Nephron progenitor cell (in vitro differentiated cells): ENCODE measurements around the gene GFPT1.

Source experiments
- DNase-seq: peaks from one replicate; pipeline ENCODE4 v3.0.0; 2021
- H3K27ac Mint-ChIP-seq: 2 replicates; pipeline ENCODE4 v1.8.0; 2021; ENCODE audit warnings: mild to moderate bottlenecking, moderate library complexity, mixed read lengths
- H3K27me3 Mint-ChIP-seq: 2 replicates; pipeline ENCODE4 v1.8.0; 2021; ENCODE audit warnings: mild to moderate bottlenecking, low read depth, mixed read lengths; ENCODE audit not compliant: poor library complexity
- H3K36me3 Mint-ChIP-seq: 2 replicates; pipeline ENCODE4 v1.8.0; 2021; ENCODE audit warnings: low read depth, mixed read lengths
- H3K4me1 Mint-ChIP-seq: 2 replicates; pipeline ENCODE4 v1.8.0; 2021; ENCODE audit warnings: mixed read lengths
- H3K4me3 Mint-ChIP-seq: 2 replicates; pipeline ENCODE4 v1.8.0; 2021; ENCODE audit warnings: mild to moderate bottlenecking, moderate library complexity, mixed read lengths
- H3K9me3 Mint-ChIP-seq: 2 replicates; pipeline ENCODE4 v1.8.0; 2021; ENCODE audit warnings: mild to moderate bottlenecking, moderate library complexity, mixed read lengths
- TF ChIP-seq, protein P1 (sequence below): fragments of 200-600 bp; sonication (generic); IDR thresholded peaks from 2 replicates; pipeline ENCODE4 v1.5.0; 2021; ENCODE audit warnings: antibody characterized with exemption

The GFPT1 gene

DNA sequence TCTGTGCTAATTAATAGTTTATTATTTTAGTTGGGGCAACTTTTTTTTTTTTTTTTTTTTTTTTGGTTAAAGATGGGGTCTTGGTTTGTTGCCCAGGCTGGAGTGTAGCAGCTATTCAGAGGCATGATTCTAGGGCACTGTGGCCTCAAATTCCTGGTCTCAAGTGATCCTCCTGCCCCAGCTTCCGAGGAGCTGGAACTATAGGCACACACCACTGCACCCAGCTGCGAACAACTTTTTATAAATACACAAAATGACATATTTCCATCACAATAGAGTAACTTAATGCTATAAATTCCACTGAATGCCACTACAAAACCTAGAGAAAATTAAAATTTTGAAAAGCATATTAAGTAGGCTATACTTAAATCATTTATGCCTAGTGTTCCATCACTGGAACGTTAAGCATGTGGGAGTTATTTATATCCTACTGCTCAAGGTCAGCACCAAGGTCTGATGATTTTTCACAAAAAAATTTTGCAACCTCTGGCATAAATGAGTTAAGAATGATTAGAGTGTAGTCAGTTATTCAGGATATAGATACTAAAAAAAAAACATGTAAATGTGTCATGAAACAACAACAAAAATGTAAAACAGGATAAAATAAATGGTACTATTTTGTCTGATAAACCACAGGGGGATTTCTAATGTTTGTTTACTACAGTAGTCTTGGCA lies 46.8 kb downstream of the GFPT1 start:
- Mint-ChIP-seq H3K27ac (no peak overlapping the region), H3K27me3 (no peaks in the 10 kb centered on the region), H3K36me3 (peaks cover 86% of the 10 kb centered on the region), H3K4me1 (no peaks in the 10 kb centered on the region), H3K4me3 (no peak overlapping the region), H3K9me3 (no peaks in the 10 kb centered on the region)
- no peak for DNase-seq
- TF ChIP-seq, protein P1, sequence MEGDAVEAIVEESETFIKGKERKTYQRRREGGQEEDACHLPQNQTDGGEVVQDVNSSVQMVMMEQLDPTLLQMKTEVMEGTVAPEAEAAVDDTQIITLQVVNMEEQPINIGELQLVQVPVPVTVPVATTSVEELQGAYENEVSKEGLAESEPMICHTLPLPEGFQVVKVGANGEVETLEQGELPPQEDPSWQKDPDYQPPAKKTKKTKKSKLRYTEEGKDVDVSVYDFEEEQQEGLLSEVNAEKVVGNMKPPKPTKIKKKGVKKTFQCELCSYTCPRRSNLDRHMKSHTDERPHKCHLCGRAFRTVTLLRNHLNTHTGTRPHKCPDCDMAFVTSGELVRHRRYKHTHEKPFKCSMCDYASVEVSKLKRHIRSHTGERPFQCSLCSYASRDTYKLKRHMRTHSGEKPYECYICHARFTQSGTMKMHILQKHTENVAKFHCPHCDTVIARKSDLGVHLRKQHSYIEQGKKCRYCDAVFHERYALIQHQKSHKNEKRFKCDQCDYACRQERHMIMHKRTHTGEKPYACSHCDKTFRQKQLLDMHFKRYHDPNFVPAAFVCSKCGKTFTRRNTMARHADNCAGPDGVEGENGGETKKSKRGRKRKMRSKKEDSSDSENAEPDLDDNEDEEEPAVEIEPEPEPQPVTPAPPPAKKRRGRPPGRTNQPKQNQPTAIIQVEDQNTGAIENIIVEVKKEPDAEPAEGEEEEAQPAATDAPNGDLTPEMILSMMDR: no peak

DNA sequence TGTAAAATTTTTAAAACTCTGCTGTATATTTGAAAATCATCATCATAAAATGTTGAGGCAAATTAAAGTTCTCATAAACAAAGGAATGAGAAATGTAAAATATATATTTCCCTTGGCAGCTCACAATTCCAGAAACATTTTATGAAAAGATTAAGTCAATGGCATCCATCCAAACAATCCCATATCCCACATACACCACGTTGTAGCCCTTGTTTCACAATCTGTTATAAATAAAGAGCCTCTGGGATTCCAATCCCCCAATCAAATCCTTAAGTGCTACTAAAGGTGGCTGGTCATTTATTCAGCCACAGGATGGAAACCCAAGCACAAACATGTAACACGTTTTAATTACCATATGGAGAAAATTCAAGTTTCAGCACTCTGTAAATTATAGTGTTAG lies 51.7 kb downstream of the GFPT1 start:
- no peaks in the 10 kb centered on the region for H3K27me3 Mint-ChIP-seq
- no peaks in the 10 kb centered on the region for H3K9me3 Mint-ChIP-seq
- no peak for DNase-seq
- H3K4me3 Mint-ChIP-seq: no peak overlapping the region
- no peak overlapping the region for H3K27ac Mint-ChIP-seq
- H3K36me3 Mint-ChIP-seq: peaks cover 74% of the 10 kb centered on the region
- no peaks in the 10 kb centered on the region for H3K4me1 Mint-ChIP-seq
- TF ChIP-seq, protein P1: no peak

DNA sequence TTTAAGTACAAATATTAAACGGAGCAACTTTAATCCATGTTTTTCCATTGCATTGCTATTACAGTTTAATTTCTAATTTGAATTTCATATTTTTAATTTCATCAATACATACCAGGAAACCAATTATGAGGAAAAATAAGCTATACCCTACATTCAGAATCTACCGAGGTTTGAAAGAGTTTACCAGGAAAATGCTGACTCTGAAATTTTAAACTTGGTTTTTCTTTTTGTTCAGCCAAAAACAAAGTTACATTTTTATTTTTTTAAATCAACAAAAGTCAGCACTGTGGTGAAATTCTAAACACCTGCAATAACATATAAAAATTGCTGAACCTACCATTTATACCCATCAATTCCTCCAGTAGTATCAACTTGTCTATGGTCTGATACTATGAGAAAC lies 53.7 kb downstream of the GFPT1 start:
- no peak overlapping the region for H3K4me3 Mint-ChIP-seq
- no peaks in the 10 kb centered on the region for H3K27me3 Mint-ChIP-seq
- H3K9me3 Mint-ChIP-seq: no peaks in the 10 kb centered on the region
- H3K36me3 Mint-ChIP-seq: peaks cover 76% of the 10 kb centered on the region
- DNase-seq: no peak
- TF ChIP-seq, protein P1: no peak
- H3K4me1 Mint-ChIP-seq: no peaks in the 10 kb centered on the region
- H3K27ac Mint-ChIP-seq: no peak overlapping the region

DNA sequence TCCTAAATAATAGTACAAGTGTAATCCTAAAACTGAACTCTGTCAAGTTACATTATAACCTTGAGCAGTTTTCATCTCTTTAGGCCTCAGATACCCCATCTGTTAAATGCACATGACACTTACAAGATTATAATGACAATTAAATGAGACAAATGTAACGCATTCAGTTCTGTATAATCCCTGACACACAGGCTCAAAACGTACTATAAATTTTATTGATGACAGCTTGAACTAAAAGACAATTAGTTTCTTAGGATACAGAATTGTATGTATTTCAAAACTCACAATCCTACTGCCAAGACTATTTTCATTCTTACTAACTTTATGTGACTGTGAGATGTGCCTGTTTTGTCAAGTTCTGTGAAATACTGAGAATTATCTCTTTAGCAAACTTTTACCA lies 56.2 kb downstream of the GFPT1 start:
- H3K4me3 Mint-ChIP-seq: no peak overlapping the region
- no peak for DNase-seq
- H3K27me3 Mint-ChIP-seq: no peaks in the 10 kb centered on the region
- H3K4me1 Mint-ChIP-seq: no peaks in the 10 kb centered on the region
- peaks cover 76% of the 10 kb centered on the region for H3K36me3 Mint-ChIP-seq
- no peaks in the 10 kb centered on the region for H3K9me3 Mint-ChIP-seq
- TF ChIP-seq, protein P1: no peak
- H3K27ac Mint-ChIP-seq: no peak overlapping the region

DNA sequence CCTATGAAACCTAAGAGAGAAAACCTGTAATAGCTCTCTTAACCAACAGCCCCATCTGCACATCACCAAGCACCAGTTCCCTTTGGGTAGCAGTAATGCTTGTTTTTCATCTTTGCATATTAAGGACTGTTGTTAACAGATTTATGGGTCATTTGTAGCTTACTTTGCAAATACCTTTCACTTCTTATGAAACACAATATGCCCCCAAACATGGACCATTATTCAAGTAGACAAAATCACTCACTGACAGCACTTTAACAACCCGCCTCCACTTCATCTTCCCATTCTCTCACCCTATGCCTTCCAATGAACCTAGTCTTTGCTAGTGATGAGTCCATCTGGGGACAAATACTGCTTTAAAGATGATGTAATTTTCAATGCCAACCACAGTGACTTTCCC lies 64.4 kb downstream of the GFPT1 start:
- H3K9me3 Mint-ChIP-seq: no peaks in the 10 kb centered on the region
- no peaks in the 10 kb centered on the region for H3K4me1 Mint-ChIP-seq
- no peak for DNase-seq
- H3K27me3 Mint-ChIP-seq: no peaks in the 10 kb centered on the region
- peaks cover 72% of the 10 kb centered on the region for H3K36me3 Mint-ChIP-seq
- no peak overlapping the region for H3K27ac Mint-ChIP-seq
- TF ChIP-seq, protein P1: no peak
- no peak overlapping the region for H3K4me3 Mint-ChIP-seq

DNA sequence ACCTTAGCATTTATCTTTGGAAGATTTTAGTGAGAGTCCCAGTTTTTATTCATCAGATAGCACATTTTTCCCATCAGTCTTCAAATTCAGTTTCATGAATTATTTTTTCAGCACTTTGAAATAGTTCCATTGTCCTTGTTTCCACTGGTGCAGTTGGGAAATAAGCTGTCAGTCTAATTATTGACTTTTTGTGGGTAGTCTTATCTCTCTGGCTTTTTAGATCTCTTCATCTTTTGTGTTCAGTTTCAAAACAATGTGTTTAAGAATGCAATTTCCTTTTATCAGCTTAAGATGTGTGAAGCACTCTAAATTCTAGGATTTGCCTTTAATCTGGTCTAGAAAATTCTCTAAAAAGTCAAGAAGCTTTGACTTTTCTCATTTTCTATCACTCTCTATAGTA lies 70.5 kb downstream of the GFPT1 start:
- no peak overlapping the region for H3K27ac Mint-ChIP-seq
- H3K4me1 Mint-ChIP-seq: no peaks in the 10 kb centered on the region
- TF ChIP-seq, protein P1: no peak
- no peak for DNase-seq
- no peak overlapping the region for H3K4me3 Mint-ChIP-seq
- peaks cover 2% of the 10 kb centered on the region for H3K27me3 Mint-ChIP-seq
- H3K36me3 Mint-ChIP-seq: peaks cover 79% of the 10 kb centered on the region
- H3K9me3 Mint-ChIP-seq: peaks cover 42% of the 10 kb centered on the region
